ENCODE data around the gene RPL32. TPM values are rescaled to one million over a fixed set of nuclear protein-coding genes. Genes with fewer than 3 reads are reported as not detected.
"Not testable (repeated sequence)": the region's sequence is repeated elsewhere in the genome, so short reads cannot be mapped to it uniquely, and the experiment has no call there.

The RPL32 gene
- 1,000 to 10,000 TPM; 3,385 to 3,704 TPM for total RNA-seq

- CTCF ChIA-PET, result interaction anchor here (0.6 to 3.7 kb wide), 25 partner anchors 9 to 703 kb away, joined by 3 to 19 read pairs (median 4); partner anchors contain the start of gene TSEN2
- peaks cover 52% of the 10 kb centered on the region for H3K36me3 Mint-ChIP-seq (ENCODE audit: low read depth)
Measured at GRCh38 chr3:12841149-12841969, at the start of gene RPL32. RPL32 (minus strand) TSS chr3:12841565; CDS start chr3:12840237, 1,328 bp downstream.

GRCh38 chr3:12890610-12891390, 49.4 kb upstream of the RPL32 start:
- Mint-ChIP-seq H3K4me3 (no peak overlapping the region), H3K4me1 (ENCODE audit: low read depth) (peaks cover 13% of the 10 kb centered on the region), H3K36me3 (ENCODE audit: low read depth) (no peaks in the 10 kb centered on the region), H3K27me3 (ENCODE audit: low read depth) (no peaks in the 10 kb centered on the region), H3K27ac (no peak overlapping the region), H3K9me3 (no peaks in the 10 kb centered on the region)
- DNase-seq, result no peak
- CTCF ChIA-PET, result interaction anchor here (0.6 to 3.2 kb wide), 14 partner anchors 7 to 515 kb away, joined by 3 to 52 read pairs (median 5); partner anchors contain the start of gene RPL32
- intact Hi-C loops (cut with micrococcal nuclease), result loop anchor here (5.0 kb wide), 3 partner anchors 183 to 753 kb away; no protein-coding TSS in a partner anchor

More at GRCh38 chr3:12841149-12841969, at the start of gene RPL32:
- no peaks in the 10 kb centered on the region for H3K27me3 Mint-ChIP-seq (ENCODE audit: low read depth)
- peak; percentile 90 for DNase-seq
- H3K9me3 Mint-ChIP-seq, result no peaks in the 10 kb centered on the region
- peaks cover 48% of the 10 kb centered on the region for H3K4me1 Mint-ChIP-seq (ENCODE audit: low read depth)
- peak within 1 kb of the TSS; percentile 96 for H3K4me3 Mint-ChIP-seq
- peak within 1 kb of the TSS; percentile 99 for H3K27ac Mint-ChIP-seq
- intact Hi-C loops (cut with micrococcal nuclease), result loop anchor here (1.0 to 10.0 kb wide), 10 partner anchors 31 to 1336 kb away; partner anchors contain the start of genes LSM3, MKRN2, RAF1 and TAMM41

DNA sequence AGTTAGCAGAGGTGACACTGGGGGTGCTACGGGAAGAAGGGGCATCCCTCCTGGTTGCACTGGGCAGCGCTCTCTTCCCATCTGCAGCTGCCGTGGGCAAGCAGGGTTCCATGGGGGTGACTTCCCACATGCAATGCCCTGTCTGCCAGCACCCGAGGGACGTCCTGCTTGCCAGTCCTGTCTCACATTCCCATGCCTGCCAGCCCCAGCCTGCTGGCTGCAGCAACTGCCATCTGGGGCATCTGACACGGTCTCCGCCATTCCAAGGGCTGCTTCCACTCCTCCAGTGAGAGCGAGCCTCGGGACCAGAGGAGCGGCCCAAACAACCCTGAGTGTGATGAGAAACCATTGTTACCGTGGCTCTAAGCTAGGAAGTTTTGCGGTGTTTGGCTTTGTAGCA, 45.4 kb upstream of the RPL32 start:
- H3K27ac Mint-ChIP-seq, result no peak overlapping the region
- CTCF ChIA-PET, result interaction anchor here (0.6 to 1.7 kb wide), 3 partner anchors 19 to 167 kb away, joined by 3 to 6 read pairs (median 3); no protein-coding TSS in a partner anchor
- H3K4me1 Mint-ChIP-seq (ENCODE audit: low read depth), result peaks cover 14% of the 10 kb centered on the region
- H3K36me3 Mint-ChIP-seq (ENCODE audit: low read depth), result no peaks in the 10 kb centered on the region
- H3K4me3 Mint-ChIP-seq, result no peak overlapping the region
- no peaks in the 10 kb centered on the region for H3K9me3 Mint-ChIP-seq
- intact Hi-C loops (cut with micrococcal nuclease), result no loop called here
- no peak for DNase-seq
- no peaks in the 10 kb centered on the region for H3K27me3 Mint-ChIP-seq (ENCODE audit: low read depth)

DNA sequence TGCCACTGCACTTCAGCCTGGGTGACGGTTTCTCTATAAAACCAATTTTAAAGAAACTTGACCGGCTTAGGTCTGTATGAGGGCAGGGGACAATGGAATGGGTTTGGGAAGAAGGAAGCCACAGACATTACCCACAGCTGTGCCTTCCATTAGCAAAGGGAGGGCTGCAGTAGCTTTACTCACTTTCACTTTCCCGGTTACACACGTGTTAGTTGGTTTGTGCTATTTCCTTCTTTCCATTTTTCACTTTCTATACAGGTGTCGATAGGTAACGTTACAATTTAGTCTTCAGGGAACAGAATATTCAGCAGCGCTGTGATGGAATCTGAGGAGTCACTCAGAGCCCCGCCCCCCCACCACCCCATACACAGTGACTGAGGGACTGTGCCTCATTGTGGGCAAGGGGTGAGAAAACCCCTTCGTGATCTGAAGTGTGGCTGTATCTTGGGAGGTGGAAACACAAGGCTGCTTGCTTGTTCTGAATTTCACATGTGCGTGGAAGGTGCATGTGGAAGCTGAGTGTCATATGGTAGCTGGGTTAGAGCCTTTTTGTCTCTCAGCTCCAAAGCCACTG, 44.8 kb upstream of the RPL32 start:
- no peak overlapping the region for H3K27ac Mint-ChIP-seq
- intact Hi-C loops (cut with micrococcal nuclease), result no loop called here
- H3K36me3 Mint-ChIP-seq (ENCODE audit: low read depth), result no peaks in the 10 kb centered on the region
- H3K9me3 Mint-ChIP-seq, result no peaks in the 10 kb centered on the region
- H3K27me3 Mint-ChIP-seq (ENCODE audit: low read depth), result no peaks in the 10 kb centered on the region
- CTCF ChIA-PET, result interaction anchor here (0.6 to 1.7 kb wide), 2 partner anchors 18 to 425 kb away, joined by 4 to 6 read pairs; no protein-coding TSS in a partner anchor
- peaks cover 12% of the 10 kb centered on the region for H3K4me1 Mint-ChIP-seq (ENCODE audit: low read depth)
- H3K4me3 Mint-ChIP-seq, result no peak overlapping the region
- peak; percentile 62 for DNase-seq

- DNase-seq, result no peak
- CTCF ChIA-PET, result interaction anchor here (0.6 kb wide), 1 partner anchor 425 kb away, joined by 4 read pairs; no protein-coding TSS in a partner anchor
- no peak overlapping the region for H3K27ac Mint-ChIP-seq
- H3K4me1 Mint-ChIP-seq (ENCODE audit: low read depth), result peaks cover 12% of the 10 kb centered on the region
- no peaks in the 10 kb centered on the region for H3K9me3 Mint-ChIP-seq
- intact Hi-C loops (cut with micrococcal nuclease), result no loop called here
- H3K4me3 Mint-ChIP-seq, result no peak overlapping the region
- H3K36me3 Mint-ChIP-seq (ENCODE audit: low read depth), result no peaks in the 10 kb centered on the region
- no peaks in the 10 kb centered on the region for H3K27me3 Mint-ChIP-seq (ENCODE audit: low read depth)
Measured at GRCh38 chr3:12885583-12885930, 44.2 kb upstream of the RPL32 start.

- DNase-seq, result no peak
- H3K9me3 Mint-ChIP-seq, result no peaks in the 10 kb centered on the region
- H3K4me1 Mint-ChIP-seq (ENCODE audit: low read depth), result peaks cover 12% of the 10 kb centered on the region
- intact Hi-C loops (cut with micrococcal nuclease), result no loop called here
- no peak overlapping the region for H3K27ac Mint-ChIP-seq
- CTCF ChIA-PET, result interaction anchor here (0.9 to 1.1 kb wide), 2 partner anchors 15 to 101 kb away, joined by 3 read pairs; no protein-coding TSS in a partner anchor
- no peaks in the 10 kb centered on the region for H3K27me3 Mint-ChIP-seq (ENCODE audit: low read depth)
- H3K36me3 Mint-ChIP-seq (ENCODE audit: low read depth), result no peaks in the 10 kb centered on the region
- no peak overlapping the region for H3K4me3 Mint-ChIP-seq
Measured at GRCh38 chr3:12884790-12885582, 43.6 kb upstream of the RPL32 start.

GRCh38 chr3:12884186-12884680, 42.9 kb upstream of the RPL32 start:
- no peak for DNase-seq
- Mint-ChIP-seq H3K27ac (no peak overlapping the region), H3K36me3 (ENCODE audit: low read depth) (no peaks in the 10 kb centered on the region), H3K4me1 (ENCODE audit: low read depth) (peaks cover 12% of the 10 kb centered on the region), H3K27me3 (ENCODE audit: low read depth) (no peaks in the 10 kb centered on the region), H3K9me3 (no peaks in the 10 kb centered on the region), H3K4me3 (no peak overlapping the region)
- CTCF ChIA-PET, result interaction anchor here (0.9 to 1.3 kb wide), 4 partner anchors 7 to 101 kb away, joined by 3 to 6 read pairs (median 3); no protein-coding TSS in a partner anchor
- intact Hi-C loops (cut with micrococcal nuclease), result no loop called here

GRCh38 chr3:12882336-12883310, 41.3 kb upstream of the RPL32 start:
- Mint-ChIP-seq H3K9me3 (no peaks in the 10 kb centered on the region), H3K27ac (no peak overlapping the region), H3K4me1 (ENCODE audit: low read depth) (peaks cover 12% of the 10 kb centered on the region), H3K36me3 (ENCODE audit: low read depth) (no peaks in the 10 kb centered on the region), H3K27me3 (ENCODE audit: low read depth) (no peaks in the 10 kb centered on the region), H3K4me3 (no peak overlapping the region)
- intact Hi-C loops (cut with micrococcal nuclease), result no loop called here
- CTCF ChIA-PET, result interaction anchor here (1.0 to 1.3 kb wide), 2 partner anchors 9 to 13 kb away, joined by 3 to 6 read pairs; no protein-coding TSS in a partner anchor
- no peak for DNase-seq

- peaks cover 12% of the 10 kb centered on the region for H3K4me1 Mint-ChIP-seq (ENCODE audit: low read depth)
- H3K9me3 Mint-ChIP-seq; H3K27ac Mint-ChIP-seq; H3K27me3 Mint-ChIP-seq (ENCODE audit: low read depth); CTCF ChIA-PET; intact Hi-C loops (cut with micrococcal nuclease); H3K4me3 Mint-ChIP-seq; DNase-seq; H3K36me3 Mint-ChIP-seq (ENCODE audit: low read depth): not testable (repeated sequence)
Measured at GRCh38 chr3:12881858-12882257, 40.5 kb upstream of the RPL32 start.

DNA sequence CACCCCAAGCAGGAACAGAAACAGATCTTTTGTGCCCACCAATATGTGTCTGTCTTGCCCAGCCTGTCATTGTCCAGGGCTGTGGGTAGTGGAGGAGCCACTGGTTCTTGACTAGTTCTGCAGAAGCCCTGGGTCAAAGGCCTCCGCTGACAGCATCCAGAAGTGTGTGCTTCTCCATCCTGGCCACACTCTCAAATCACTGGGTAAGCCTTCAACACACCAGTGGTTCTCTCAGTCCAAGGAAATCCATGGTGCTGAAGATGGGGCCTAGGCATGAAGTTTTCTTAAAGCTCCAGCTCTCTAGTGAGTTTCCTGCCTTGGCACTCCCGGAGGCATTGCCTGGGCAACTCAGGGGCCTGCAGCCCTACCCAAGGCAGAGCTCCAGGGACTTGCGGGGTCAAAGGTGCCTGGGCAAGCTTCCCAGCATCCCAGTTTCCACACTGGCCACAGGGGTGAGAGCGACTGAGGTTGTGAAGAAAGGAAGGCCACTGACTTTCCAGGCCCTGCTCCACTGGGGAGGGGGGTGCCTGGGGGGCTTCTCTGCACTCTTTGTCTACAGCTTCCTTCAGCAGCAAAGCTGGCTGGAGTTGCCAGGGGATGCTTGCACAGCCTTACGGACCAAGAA, 37.9 kb upstream of the RPL32 start:
- intact Hi-C loops (cut with micrococcal nuclease), result no loop called here
- Mint-ChIP-seq H3K36me3 (ENCODE audit: low read depth) (no peaks in the 10 kb centered on the region), H3K9me3 (no peaks in the 10 kb centered on the region), H3K4me3 (no peak overlapping the region), H3K4me1 (ENCODE audit: low read depth) (no peaks in the 10 kb centered on the region), H3K27me3 (ENCODE audit: low read depth) (peaks cover 5% of the 10 kb centered on the region), H3K27ac (no peak overlapping the region)
- CTCF ChIA-PET, result interaction anchor here (0.8 to 1.4 kb wide), 2 partner anchors 12 to 105 kb away, joined by 3 to 7 read pairs; no protein-coding TSS in a partner anchor
- no peak for DNase-seq
